ENCODE results near the gene CLRN2. TPM values are rescaled to one million over a fixed set of nuclear protein-coding genes. Genes with fewer than 3 reads are reported as not detected.
"Not testable (repeated sequence)": the region's sequence is repeated elsewhere in the genome, so short reads cannot be mapped to it uniquely, and the experiment has no call there.

The CLRN2 gene
- total RNA-seq, 1 experiment from 2014 or later: not detected

GRCh38 chr4:17575177-17575576 lies 60.2 kb downstream of the CLRN2 start:
- H3K27me3 ChIP-seq (ENCODE audit: insufficient read depth, low read length); H2AFZ ChIP-seq (ENCODE audit: low read depth, low read length, poor library complexity, severe bottlenecking); H4K20me1 ChIP-seq (ENCODE audit: insufficient read depth); POLR2A ChIA-PET; H3K27ac ChIP-seq (ENCODE audit: low read depth, low read length); RAD21 ChIA-PET (ENCODE audit: low non-redundant PET in 1 of 2, low total read pairs in 2 of 2, uncharacterized antibody in 2 of 2, unreplicated experiment in 2 of 2); H3K4me3 ChIP-seq (replicated peaks in 1 of 2; ENCODE audit: low read depth in 1 of 2, low read length in 2 of 2); intact Hi-C loops (cut with micrococcal nuclease); BruUV-seq (replicated peaks); H3K36me3 ChIP-seq (ENCODE audit: control insufficient read depth in 1 of 2, insufficient read depth in 2 of 2, low read length in 2 of 2); H3K9ac ChIP-seq (ENCODE audit: low read length); CTCF ChIA-PET; DNase-seq (ENCODE audit: low read depth, low spot score); ATAC-seq; H3K4me2 ChIP-seq (ENCODE audit: low read length); H3K9me3 ChIP-seq (ENCODE audit: control insufficient read depth in 1 of 2, insufficient read depth in 1 of 2, low read depth in 1 of 2, low read length in 2 of 2); H3K9me2 ChIP-seq (ENCODE audit: insufficient read depth): not testable (repeated sequence)
- peaks cover 6 to 18% of the 10 kb centered on the region in 2 experiments; a peak in 3 of 4 replicates for H3K4me1 ChIP-seq (ENCODE audit: control insufficient read depth in 1 of 2, insufficient read depth in 2 of 2, low read length in 2 of 2)
- peaks cover 17% of the 10 kb centered on the region; the same call in 1 of the 2 replicates for H3K79me2 ChIP-seq (ENCODE audit: insufficient read depth, low read length)

Other genes with a start within 250 kb of the CLRN2 start
- 39.5 TPM for gene QDPR, start 3.1 kb upstream of the CLRN2 start, total RNA-seq (2021; ENCODE audit: unreplicated experiment)
- gene LAP3, start 62.0 kb downstream of the CLRN2 start, total RNA-seq (2021; ENCODE audit: unreplicated experiment): 59.9 TPM
- gene MED28, start 99.5 kb downstream of the CLRN2 start, total RNA-seq (2021; ENCODE audit: unreplicated experiment): 48.8 TPM

All from HCT116 (cell line).